Measurements from ENCODE around the gene DENND4B. TPM values are rescaled to one million over a fixed set of nuclear protein-coding genes. Genes with fewer than 3 reads are reported as not detected.
"Not testable (repeated sequence)": the region's sequence is repeated elsewhere in the genome, so short reads cannot be mapped to it uniquely, and the experiment has no call there.

The DENND4B gene
- total RNA-seq, 4 donors from 2014 or later, result 19.2 to 30.4 (median 26.2) TPM

GRCh38 chr1:153916297-153916696, 30.2 kb downstream of the DENND4B start:
- Histone ChIP-seq H3K27me3 (no peaks in the 10 kb centered on the region), H3K4me1 (peaks cover 24 to 90% (median 64%) of the 10 kb centered on the region in 4 donors), H3K9me3 (no peaks in the 10 kb centered on the region), H3K4me3 (no peak overlapping the region), H3K27ac (replicated peaks in 1 of 4) (no peak overlapping the region), H3K36me3 (peaks cover 0 to 20% (median 3%) of the 10 kb centered on the region in 4 donors)
- intact Hi-C loops (cut with DNase I), result loop anchor here (5.0 kb wide), 1 partner anchor 44 kb away; no protein-coding TSS in a partner anchor
- WGBS, result 87% methylated on average over 4 of the region's 4 CpGs
- DNase-seq (ENCODE audit: extremely low spot score), result no peak
- TF ChIP-seq CTCF (IDR thresholded peaks at IDR 0.05) (no peak), POLR2AphosphoS5 (IDR thresholded peaks at IDR 0.05) (no peak), POLR2A (IDR thresholded peaks at IDR 0.05; ENCODE audit: low read depth) (no peak), EP300 (IDR thresholded peaks at IDR 0.05) (no peak)

- WGBS, result 93% methylated on average over 2 of the region's 2 CpGs
- intact Hi-C loops (cut with DNase I), result no loop called here
Measured at GRCh38 chr1:153912349-153912748, 34.2 kb downstream of the DENND4B start.

GRCh38 chr1:153910560-153910959, 36.0 kb downstream of the DENND4B start:
- intact Hi-C loops (cut with DNase I); H3K27ac ChIP-seq (replicated peaks in 1 of 4); H3K9me3 ChIP-seq; H3K4me3 ChIP-seq; H3K27me3 ChIP-seq; DNase-seq (ENCODE audit: extremely low spot score): not testable (repeated sequence)
- Histone ChIP-seq H3K36me3 (peaks cover 0 to 18% (median 4%) of the 10 kb centered on the region in 4 donors), H3K4me1 (peaks cover 0 to 39% (median 25%) of the 10 kb centered on the region in 4 donors)
- WGBS, result 84% methylated on average over 6 of the region's 6 CpGs

More at GRCh38 chr1:153912349-153912748, 34.2 kb downstream of the DENND4B start:
- Histone ChIP-seq H3K36me3 (peaks cover 0 to 20% (median 6%) of the 10 kb centered on the region in 4 donors), H3K4me1 (peaks cover 0 to 50% (median 30%) of the 10 kb centered on the region in 4 donors), H3K9me3 (no peaks in the 10 kb centered on the region), H3K27me3 (no peaks in the 10 kb centered on the region), H3K27ac (replicated peaks in 1 of 4) (no peak overlapping the region), H3K4me3 (no peak overlapping the region)
- TF ChIP-seq POLR2AphosphoS5 (IDR thresholded peaks at IDR 0.05), result no peak
- TF ChIP-seq POLR2A (IDR thresholded peaks at IDR 0.05; ENCODE audit: low read depth), result no peak
- no peak for TF ChIP-seq EP300 (IDR thresholded peaks at IDR 0.05)
- TF ChIP-seq CTCF (IDR thresholded peaks at IDR 0.05), result no peak
- DNase-seq (ENCODE audit: extremely low spot score), result no peak

GRCh38 chr1:153908071-153908470, 38.4 kb downstream of the DENND4B start:
- TF ChIP-seq POLR2AphosphoS5 (IDR thresholded peaks at IDR 0.05) (no peak), EP300 (IDR thresholded peaks at IDR 0.05) (no peak), CTCF (IDR thresholded peaks at IDR 0.05) (no peak), POLR2A (IDR thresholded peaks at IDR 0.05; ENCODE audit: low read depth) (no peak)
- Histone ChIP-seq H3K9me3 (no peaks in the 10 kb centered on the region), H3K27ac (replicated peaks in 1 of 4) (no peak overlapping the region), H3K4me3 (no peak overlapping the region), H3K36me3 (peaks cover 0 to 13% (median 4%) of the 10 kb centered on the region in 4 donors), H3K4me1 (peaks cover 0 to 44% (median 32%) of the 10 kb centered on the region in 4 donors), H3K27me3 (no peaks in the 10 kb centered on the region)
- intact Hi-C loops (cut with DNase I), result no loop called here
- DNase-seq (ENCODE audit: extremely low spot score), result no peak
- 93% methylated on average over 6 of the region's 6 CpGs for WGBS

- DNase-seq (ENCODE audit: extremely low spot score), result no peak
- WGBS, result 97% methylated on average over 6 of the region's 6 CpGs
- Histone ChIP-seq H3K27ac (replicated peaks in 1 of 4) (no peak overlapping the region), H3K27me3 (no peaks in the 10 kb centered on the region), H3K4me3 (no peak overlapping the region), H3K36me3 (peaks cover 0 to 13% (median 4%) of the 10 kb centered on the region in 4 donors), H3K9me3 (no peaks in the 10 kb centered on the region), H3K4me1 (peaks cover 0 to 38% (median 28%) of the 10 kb centered on the region in 4 donors)
- intact Hi-C loops (cut with DNase I), result no loop called here
- TF ChIP-seq EP300 (IDR thresholded peaks at IDR 0.05), result no peak
- no peak for TF ChIP-seq POLR2A (IDR thresholded peaks at IDR 0.05; ENCODE audit: low read depth)
- no peak for TF ChIP-seq CTCF (IDR thresholded peaks at IDR 0.05)
- no peak for TF ChIP-seq POLR2AphosphoS5 (IDR thresholded peaks at IDR 0.05)
Measured at GRCh38 chr1:153907134-153907533, 39.4 kb downstream of the DENND4B start.
